ENCODE measurements around the gene TMEM250. TPM values are rescaled to one million over a fixed set of nuclear protein-coding genes. Genes with fewer than 3 reads are reported as not detected.

TMEM250 gene
- total RNA-seq, 2 experiments from 2014 or later, result 6.5 to 7.9 TPM

DNA sequence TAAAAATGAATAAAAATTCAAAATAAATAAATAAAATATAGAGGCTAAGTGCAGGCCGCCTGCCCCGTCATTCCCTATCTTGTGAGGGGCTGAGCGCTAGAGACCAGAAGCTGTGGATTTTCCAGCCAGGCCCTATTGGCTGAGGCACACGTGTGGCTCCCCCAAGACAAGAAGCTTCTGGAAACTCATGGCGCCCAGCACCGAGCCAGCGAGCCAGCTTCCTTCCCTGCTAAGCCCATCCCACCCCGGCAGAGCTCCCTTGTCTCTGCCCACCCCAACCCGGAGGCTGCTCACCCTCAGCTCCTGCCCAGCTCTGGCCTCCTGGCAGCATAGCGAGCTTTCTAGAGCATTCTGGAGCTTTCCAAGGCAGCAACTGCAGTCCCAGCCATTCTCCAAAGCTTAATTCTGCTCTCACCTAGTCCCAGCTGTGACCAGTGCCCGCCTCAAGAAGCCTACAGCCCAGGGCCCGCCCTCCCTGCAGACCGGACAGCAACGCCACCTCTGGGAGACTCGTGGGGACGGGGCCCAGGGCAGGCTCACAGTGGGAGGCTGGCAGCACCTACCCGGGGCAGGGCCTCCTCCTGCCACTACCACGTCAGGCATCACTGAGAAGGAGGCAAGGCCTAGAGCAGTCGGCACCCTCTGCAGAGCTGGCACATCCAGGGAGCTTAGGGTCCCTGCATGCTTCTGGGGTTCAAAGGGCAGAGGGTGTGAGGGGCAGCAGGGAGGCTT is 23.2 kb upstream of the TMEM250 start:
- CTCF ChIA-PET, result no interaction called here
- no peaks in the 10 kb centered on the region for H3K4me1 Mint-ChIP-seq (ENCODE audit: low read depth)
- no peak overlapping the region for H3K27ac ChIP-seq (ENCODE audit: low read depth in 1 of 2, low read length in 2 of 2)

GRCh38 chr9:136140966-136141365 is 22.3 kb upstream of the TMEM250 start:
- ChIA-PET CTCF (no interaction called here), POLR2A (no interaction called here)
- Mint-ChIP-seq H3K9me3 (no peaks in the 10 kb centered on the region), H3K4me1 (ENCODE audit: low read depth) (no peaks in the 10 kb centered on the region), H3K27me3 (peaks cover 21% of the 10 kb centered on the region), H3K36me3 (ENCODE audit: low read depth) (no peaks in the 10 kb centered on the region), H3K4me3 (no peak overlapping the region), H3K27ac (no peak overlapping the region)
- Histone ChIP-seq H3K36me3 (ENCODE audit: insufficient read depth, low read length) (no peaks in the 10 kb centered on the region), H3K4me3 (ENCODE audit: low read length) (no peak overlapping the region), H3K9me3 (ENCODE audit: control insufficient read depth in 1 of 2, insufficient read depth in 1 of 2, low read length in 2 of 2) (peaks cover 0 to 7% of the 10 kb centered on the region in 2 experiments), H3K27ac (ENCODE audit: low read depth in 1 of 2, low read length in 2 of 2) (no peak overlapping the region), H3K27me3 (ENCODE audit: control insufficient read depth in 1 of 2, insufficient read depth in 2 of 2, low read length in 2 of 2) (peaks cover 21 to 28% of the 10 kb centered on the region in 2 experiments), H3K4me1 (ENCODE audit: insufficient read depth, low read length) (no peaks in the 10 kb centered on the region)
- intact Hi-C loops (cut with DNase I, micrococcal nuclease), result no loop called here
- TF ChIP-seq, protein P1, sequence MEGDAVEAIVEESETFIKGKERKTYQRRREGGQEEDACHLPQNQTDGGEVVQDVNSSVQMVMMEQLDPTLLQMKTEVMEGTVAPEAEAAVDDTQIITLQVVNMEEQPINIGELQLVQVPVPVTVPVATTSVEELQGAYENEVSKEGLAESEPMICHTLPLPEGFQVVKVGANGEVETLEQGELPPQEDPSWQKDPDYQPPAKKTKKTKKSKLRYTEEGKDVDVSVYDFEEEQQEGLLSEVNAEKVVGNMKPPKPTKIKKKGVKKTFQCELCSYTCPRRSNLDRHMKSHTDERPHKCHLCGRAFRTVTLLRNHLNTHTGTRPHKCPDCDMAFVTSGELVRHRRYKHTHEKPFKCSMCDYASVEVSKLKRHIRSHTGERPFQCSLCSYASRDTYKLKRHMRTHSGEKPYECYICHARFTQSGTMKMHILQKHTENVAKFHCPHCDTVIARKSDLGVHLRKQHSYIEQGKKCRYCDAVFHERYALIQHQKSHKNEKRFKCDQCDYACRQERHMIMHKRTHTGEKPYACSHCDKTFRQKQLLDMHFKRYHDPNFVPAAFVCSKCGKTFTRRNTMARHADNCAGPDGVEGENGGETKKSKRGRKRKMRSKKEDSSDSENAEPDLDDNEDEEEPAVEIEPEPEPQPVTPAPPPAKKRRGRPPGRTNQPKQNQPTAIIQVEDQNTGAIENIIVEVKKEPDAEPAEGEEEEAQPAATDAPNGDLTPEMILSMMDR (IDR thresholded peaks at IDR 0.05), result no peak
- DNase-seq, result no peak
- no peak for ATAC-seq (ENCODE audit: poor library complexity)

More for the DNA sequence above, 23.2 kb upstream of the TMEM250 start:
- H3K9me3 ChIP-seq (ENCODE audit: control insufficient read depth in 1 of 2, insufficient read depth in 1 of 2, low read length in 2 of 2), result peaks cover 0 to 11% of the 10 kb centered on the region in 2 experiments
- DNase-seq, result no peak
- H3K4me1 ChIP-seq (ENCODE audit: insufficient read depth, low read length), result no peaks in the 10 kb centered on the region
- POLR2A ChIA-PET, result no interaction called here
- Mint-ChIP-seq H3K27ac (no peak overlapping the region), H3K36me3 (ENCODE audit: low read depth) (no peaks in the 10 kb centered on the region), H3K27me3 (peaks cover 21% of the 10 kb centered on the region), H3K9me3 (no peaks in the 10 kb centered on the region), H3K4me3 (no peak overlapping the region)
- H3K27me3 ChIP-seq (ENCODE audit: control insufficient read depth in 1 of 2, insufficient read depth in 2 of 2, low read length in 2 of 2), result peaks cover 23 to 30% of the 10 kb centered on the region in 2 experiments
- ATAC-seq (ENCODE audit: poor library complexity), result no peak
- no peaks in the 10 kb centered on the region for H3K36me3 ChIP-seq (ENCODE audit: insufficient read depth, low read length)
- intact Hi-C loops (cut with DNase I, micrococcal nuclease), result no loop called here
- no peak overlapping the region for H3K4me3 ChIP-seq (ENCODE audit: low read length)
- TF ChIP-seq, protein P1 (IDR thresholded peaks at IDR 0.05), result no peak

- no peak overlapping the region for H3K4me3 ChIP-seq (ENCODE audit: low read length)
- H3K27me3 Mint-ChIP-seq, result peaks cover 27% of the 10 kb centered on the region
- CTCF ChIA-PET, result interaction anchor here (1.3 kb wide), 1 partner anchor 12 kb away, joined by 6 read pairs; no protein-coding TSS in a partner anchor
- TF ChIP-seq, protein P1 (IDR thresholded peaks at IDR 0.05), result no peak
- H3K9me3 Mint-ChIP-seq, result no peaks in the 10 kb centered on the region
- H3K27ac ChIP-seq (ENCODE audit: low read depth in 1 of 2, low read length in 2 of 2), result no peak overlapping the region
- POLR2A ChIA-PET, result no interaction called here
- H3K27me3 ChIP-seq (ENCODE audit: control insufficient read depth in 1 of 2, insufficient read depth in 2 of 2, low read length in 2 of 2), result peaks cover 17 to 28% of the 10 kb centered on the region in 2 experiments
- intact Hi-C loops (cut with DNase I, micrococcal nuclease), result no loop called here
- ATAC-seq (ENCODE audit: poor library complexity) (no peak), DNase-seq (no peak)
- H3K4me1 Mint-ChIP-seq (ENCODE audit: low read depth), result no peaks in the 10 kb centered on the region
- peaks cover 0 to 6% of the 10 kb centered on the region in 2 experiments for H3K9me3 ChIP-seq (ENCODE audit: control insufficient read depth in 1 of 2, insufficient read depth in 1 of 2, low read length in 2 of 2)
- H3K36me3 ChIP-seq (ENCODE audit: insufficient read depth, low read length), result no peaks in the 10 kb centered on the region
- no peaks in the 10 kb centered on the region for H3K4me1 ChIP-seq (ENCODE audit: insufficient read depth, low read length)
- no peak overlapping the region for H3K4me3 Mint-ChIP-seq
- no peak overlapping the region for H3K27ac Mint-ChIP-seq
- no peaks in the 10 kb centered on the region for H3K36me3 Mint-ChIP-seq (ENCODE audit: low read depth)
Observed at GRCh38 chr9:136140046-136140445, 21.4 kb upstream of the TMEM250 start.

All from CD4-positive, alpha-beta T cell (primary cell).